ENCODE data around the gene ARHGEF38.
A peak's percentile ranks its signal among the peaks of the same experiment; 100 is the strongest.

DNA sequence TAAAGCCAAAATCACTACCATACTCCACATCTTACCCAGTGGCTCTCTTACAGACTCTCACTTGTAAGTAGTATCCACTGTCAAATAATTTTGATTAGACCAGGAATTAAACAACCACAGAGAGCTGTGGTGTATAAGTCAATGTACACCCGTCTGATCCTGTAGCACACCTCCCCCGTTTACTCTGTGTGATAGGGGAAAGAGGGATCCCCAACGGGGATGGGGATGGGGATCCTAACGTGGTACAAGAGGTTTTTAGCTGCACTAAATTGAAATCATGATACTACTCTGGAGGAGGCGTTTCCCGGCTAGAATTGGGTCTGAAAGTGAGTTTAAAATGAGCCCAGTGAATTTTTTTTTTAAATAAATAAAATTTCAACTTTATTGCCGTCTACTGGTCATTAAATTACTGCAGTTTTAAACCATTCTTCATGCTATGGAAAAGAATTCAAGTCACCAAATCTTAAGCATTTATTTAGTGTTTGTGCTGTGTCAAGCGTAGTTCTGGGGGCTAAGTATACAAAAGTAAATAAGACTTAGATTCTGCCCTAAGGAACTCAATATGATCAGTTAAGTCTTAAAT is 79.5 kb downstream of the ARHGEF38 start:
- TF ChIP-seq, protein P1, sequence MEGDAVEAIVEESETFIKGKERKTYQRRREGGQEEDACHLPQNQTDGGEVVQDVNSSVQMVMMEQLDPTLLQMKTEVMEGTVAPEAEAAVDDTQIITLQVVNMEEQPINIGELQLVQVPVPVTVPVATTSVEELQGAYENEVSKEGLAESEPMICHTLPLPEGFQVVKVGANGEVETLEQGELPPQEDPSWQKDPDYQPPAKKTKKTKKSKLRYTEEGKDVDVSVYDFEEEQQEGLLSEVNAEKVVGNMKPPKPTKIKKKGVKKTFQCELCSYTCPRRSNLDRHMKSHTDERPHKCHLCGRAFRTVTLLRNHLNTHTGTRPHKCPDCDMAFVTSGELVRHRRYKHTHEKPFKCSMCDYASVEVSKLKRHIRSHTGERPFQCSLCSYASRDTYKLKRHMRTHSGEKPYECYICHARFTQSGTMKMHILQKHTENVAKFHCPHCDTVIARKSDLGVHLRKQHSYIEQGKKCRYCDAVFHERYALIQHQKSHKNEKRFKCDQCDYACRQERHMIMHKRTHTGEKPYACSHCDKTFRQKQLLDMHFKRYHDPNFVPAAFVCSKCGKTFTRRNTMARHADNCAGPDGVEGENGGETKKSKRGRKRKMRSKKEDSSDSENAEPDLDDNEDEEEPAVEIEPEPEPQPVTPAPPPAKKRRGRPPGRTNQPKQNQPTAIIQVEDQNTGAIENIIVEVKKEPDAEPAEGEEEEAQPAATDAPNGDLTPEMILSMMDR (IDR thresholded peaks at IDR 0.05), result peak in 2 of 3 donors; percentile 15 to 25
- TF ChIP-seq POLR2A (IDR thresholded peaks at IDR 0.05) (no peak), POLR2AphosphoS5 (IDR thresholded peaks at IDR 0.05) (no peak)
